AG09309 (cell line): ENCODE data around the gene COL9A1.

ENCODE experiments used
- DNase-seq: peaks from one replicate; pipeline ENCODE4 v3.0.0-alpha.2; 2010; ENCODE audit warnings: low read depth
- H3K4me3 ChIP-seq: 2 replicates; pipeline ENCODE4 v1.5.1; 2011; ENCODE audit warnings: mild to moderate bottlenecking, low read depth, low read length, moderate library complexity; ENCODE audit not compliant: control insufficient read depth
- CTCF ChIP-seq: IDR thresholded peaks from 2 replicates; pipeline ENCODE4 v1.5.1; 2011; ENCODE audit warnings: mild to moderate bottlenecking, low read depth, low read length, inconsistent platforms; ENCODE audit not compliant: insufficient read depth, control insufficient read depth; ENCODE audit errors: missing control alignments

Gene COL9A1

GRCh38 chr6:70241031-70241430, 61.9 kb downstream of the COL9A1 start:
- no peak for TF ChIP-seq CTCF
- no peak overlapping the region for H3K4me3 ChIP-seq
- no peak for DNase-seq

GRCh38 chr6:70236343-70236742, 66.5 kb downstream of the COL9A1 start:
- TF ChIP-seq CTCF = no peak
- no peak overlapping the region for H3K4me3 ChIP-seq

GRCh38 chr6:70234561-70235236, 68.2 kb downstream of the COL9A1 start:
- TF ChIP-seq CTCF = no peak
- DNase-seq = no peak
- H3K4me3 ChIP-seq = no peak overlapping the region

More at GRCh38 chr6:70236343-70236742, 66.5 kb downstream of the COL9A1 start:
- DNase-seq = no peak

GRCh38 chr6:70231311-70231710, 71.6 kb downstream of the COL9A1 start:
- no peak overlapping the region for H3K4me3 ChIP-seq
- no peak for DNase-seq
- TF ChIP-seq CTCF = no peak

GRCh38 chr6:70225055-70225454, 77.8 kb downstream of the COL9A1 start:
- DNase-seq = no peak
- no peak for TF ChIP-seq CTCF
- H3K4me3 ChIP-seq = no peak overlapping the region

GRCh38 chr6:70222439-70222749, 80.5 kb downstream of the COL9A1 start:
- no peak for DNase-seq
- no peak overlapping the region for H3K4me3 ChIP-seq
- TF ChIP-seq CTCF = no peak
